HepG2 (cell line): Measurements from ENCODE around the gene KLF6. TPM values are rescaled to one million over a fixed set of nuclear protein-coding genes. Genes with fewer than 3 reads are reported as not detected.

Source experiments
- FOXA3 ChIP-seq: IDR thresholded peaks from 2 replicates; pipeline ENCODE4 v1.6.1; 2016; ENCODE audit warnings: missing genetic modification reagents, missing compliant biosample characterization
- GFI1 ChIP-seq: sonication (generic); formaldehyde crosslinking; IDR thresholded peaks from 2 replicates; pipeline ENCODE4 v1.5.0; 2020; ENCODE audit warnings: missing genetic modification reagents, mild to moderate bottlenecking, borderline replicate concordance
- HMG20A ChIP-seq: IDR thresholded peaks from 2 replicates; pipeline ENCODE4 v1.6.1; 2016; ENCODE audit warnings: borderline replicate concordance
- ZEB1 ChIP-seq: IDR thresholded peaks from 2 replicates; pipeline ENCODE4 v1.6.1; 2012; ENCODE audit warnings: mild to moderate bottlenecking, low read depth, inconsistent platforms; ENCODE audit not compliant: insufficient replicate concordance
- ZKSCAN1 ChIP-seq: fragments of 150-350 bp; IDR thresholded peaks from 2 replicates; pipeline ENCODE4 v1.6.1; 2014; ENCODE audit warnings: low read length
- ZNF383 ChIP-seq: sonication (generic); formaldehyde crosslinking; IDR thresholded peaks from 2 replicates; pipeline ENCODE4 v1.4.0; 2020; ENCODE audit warnings: missing genetic modification reagents, mild to moderate bottlenecking, borderline replicate concordance
- ZNF773 ChIP-seq: sonication (generic); formaldehyde crosslinking; IDR thresholded peaks from 2 replicates; pipeline ENCODE4 v1.4.0; 2020; ENCODE audit warnings: missing genetic modification reagents, borderline replicate concordance
- ZSCAN21 ChIP-seq: sonication (generic); formaldehyde crosslinking; IDR thresholded peaks from 2 replicates; pipeline ENCODE4 v1.8.0; 2022; ENCODE audit warnings: mild to moderate bottlenecking, missing genetic modification reagents, moderate library complexity, borderline replicate concordance
- polyA plus RNA-seq, 8 experiments: library from polyadenylated mRNA; depleted of rRNA in 3 of 8; stranded (reverse) in 7 of 8; unstranded in 1 of 8; fragments of >200 nt; fragmentation: Illumina TruSeq in 4 of 8; extraction: Trizol in 4 of 8; gene quantifications; 2 replicates each; pipeline versions ENCODE4 v1.2.1 to v1.2.3, GENCODE V29; 2011 to 2016; ENCODE audit warnings: low read depth in 4 of 8, missing spikeins in 1 of 8, mixed read lengths in 1 of 8; ENCODE audit not compliant: insufficient read depth in 1 of 8
- total RNA-seq, 5 experiments: library from RNA; depleted of rRNA; stranded (reverse); fragments of >200 nt; fragmentation: Illumina TruSeq; extraction: Trizol; gene quantifications; 2 replicates each; pipeline ENCODE4 v1.2.3, GENCODE V29; 2016; ENCODE audit warnings: low read depth in 1 of 5
- TF ChIP-seq, protein P1 (sequence below): IDR thresholded peaks from 2 replicates; pipeline ENCODE4 v1.4.0; 2020; ENCODE audit warnings: mild to moderate bottlenecking, missing genetic modification reagents
- TF ChIP-seq, protein P2 (sequence below): sonication (generic); formaldehyde crosslinking; IDR thresholded peaks from 2 replicates; pipeline ENCODE4 v1.4.0; 2020; ENCODE audit warnings: missing genetic modification reagents

Gene KLF6
- total and polyA plus RNA-seq, 2 of the 13 experiments (the other 11 are each of a cell fraction or from before 2014, with no cell fraction given): 27.0 to 71.9 TPM

DNA sequence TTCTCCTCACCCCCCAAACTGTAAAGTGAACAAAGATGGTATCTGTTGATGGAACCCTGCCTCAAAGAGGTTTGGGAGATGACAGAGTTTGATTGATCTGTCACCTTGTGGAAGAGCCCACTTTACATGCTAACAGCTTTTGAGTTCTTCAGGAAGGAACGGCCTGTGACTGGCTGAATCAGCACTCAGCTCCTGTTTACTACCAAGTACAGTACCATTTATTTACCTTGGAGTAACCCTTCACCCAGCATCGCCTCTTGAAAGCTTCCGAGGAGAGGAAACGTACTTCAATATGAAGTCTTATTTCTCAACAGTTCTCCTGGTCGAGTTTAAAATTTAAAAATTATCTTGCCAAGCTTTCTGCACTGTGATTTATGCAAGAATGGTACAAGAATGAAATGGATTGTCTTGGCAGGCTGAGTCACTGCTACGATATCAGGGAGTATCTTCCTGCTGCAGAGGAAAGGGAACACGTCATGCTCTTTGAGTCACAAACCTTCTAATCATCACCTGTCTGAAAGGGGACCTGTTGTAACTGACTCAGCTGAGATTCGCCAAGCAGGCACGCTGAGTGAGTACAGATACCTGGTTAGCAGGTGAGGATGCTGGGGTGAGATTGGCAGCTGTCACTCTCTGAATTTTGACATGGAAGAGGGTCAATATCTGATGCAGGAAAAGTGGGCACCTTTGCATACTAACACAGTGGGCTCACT is 30.1 kb downstream of the KLF6 start (continued):
- TF ChIP-seq, protein P1, sequence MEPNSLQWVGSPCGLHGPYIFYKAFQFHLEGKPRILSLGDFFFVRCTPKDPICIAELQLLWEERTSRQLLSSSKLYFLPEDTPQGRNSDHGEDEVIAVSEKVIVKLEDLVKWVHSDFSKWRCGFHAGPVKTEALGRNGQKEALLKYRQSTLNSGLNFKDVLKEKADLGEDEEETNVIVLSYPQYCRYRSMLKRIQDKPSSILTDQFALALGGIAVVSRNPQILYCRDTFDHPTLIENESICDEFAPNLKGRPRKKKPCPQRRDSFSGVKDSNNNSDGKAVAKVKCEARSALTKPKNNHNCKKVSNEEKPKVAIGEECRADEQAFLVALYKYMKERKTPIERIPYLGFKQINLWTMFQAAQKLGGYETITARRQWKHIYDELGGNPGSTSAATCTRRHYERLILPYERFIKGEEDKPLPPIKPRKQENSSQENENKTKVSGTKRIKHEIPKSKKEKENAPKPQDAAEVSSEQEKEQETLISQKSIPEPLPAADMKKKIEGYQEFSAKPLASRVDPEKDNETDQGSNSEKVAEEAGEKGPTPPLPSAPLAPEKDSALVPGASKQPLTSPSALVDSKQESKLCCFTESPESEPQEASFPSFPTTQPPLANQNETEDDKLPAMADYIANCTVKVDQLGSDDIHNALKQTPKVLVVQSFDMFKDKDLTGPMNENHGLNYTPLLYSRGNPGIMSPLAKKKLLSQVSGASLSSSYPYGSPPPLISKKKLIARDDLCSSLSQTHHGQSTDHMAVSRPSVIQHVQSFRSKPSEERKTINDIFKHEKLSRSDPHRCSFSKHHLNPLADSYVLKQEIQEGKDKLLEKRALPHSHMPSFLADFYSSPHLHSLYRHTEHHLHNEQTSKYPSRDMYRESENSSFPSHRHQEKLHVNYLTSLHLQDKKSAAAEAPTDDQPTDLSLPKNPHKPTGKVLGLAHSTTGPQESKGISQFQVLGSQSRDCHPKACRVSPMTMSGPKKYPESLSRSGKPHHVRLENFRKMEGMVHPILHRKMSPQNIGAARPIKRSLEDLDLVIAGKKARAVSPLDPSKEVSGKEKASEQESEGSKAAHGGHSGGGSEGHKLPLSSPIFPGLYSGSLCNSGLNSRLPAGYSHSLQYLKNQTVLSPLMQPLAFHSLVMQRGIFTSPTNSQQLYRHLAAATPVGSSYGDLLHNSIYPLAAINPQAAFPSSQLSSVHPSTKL (CRISPR knock-in tag): no peak; the same call in 1 of the 2 replicates
- TF ChIP-seq ZEB1: peak; percentile 68
- TF ChIP-seq GFI1 (CRISPR knock-in tag): no peak
- peak; percentile 80 for TF ChIP-seq ZSCAN21 (CRISPR knock-in tag)
- TF ChIP-seq FOXA3: peak; percentile 45; the same call in 1 of the 2 replicates
- no peak for TF ChIP-seq ZNF383
- TF ChIP-seq ZKSCAN1: no peak
- TF ChIP-seq, protein P2, sequence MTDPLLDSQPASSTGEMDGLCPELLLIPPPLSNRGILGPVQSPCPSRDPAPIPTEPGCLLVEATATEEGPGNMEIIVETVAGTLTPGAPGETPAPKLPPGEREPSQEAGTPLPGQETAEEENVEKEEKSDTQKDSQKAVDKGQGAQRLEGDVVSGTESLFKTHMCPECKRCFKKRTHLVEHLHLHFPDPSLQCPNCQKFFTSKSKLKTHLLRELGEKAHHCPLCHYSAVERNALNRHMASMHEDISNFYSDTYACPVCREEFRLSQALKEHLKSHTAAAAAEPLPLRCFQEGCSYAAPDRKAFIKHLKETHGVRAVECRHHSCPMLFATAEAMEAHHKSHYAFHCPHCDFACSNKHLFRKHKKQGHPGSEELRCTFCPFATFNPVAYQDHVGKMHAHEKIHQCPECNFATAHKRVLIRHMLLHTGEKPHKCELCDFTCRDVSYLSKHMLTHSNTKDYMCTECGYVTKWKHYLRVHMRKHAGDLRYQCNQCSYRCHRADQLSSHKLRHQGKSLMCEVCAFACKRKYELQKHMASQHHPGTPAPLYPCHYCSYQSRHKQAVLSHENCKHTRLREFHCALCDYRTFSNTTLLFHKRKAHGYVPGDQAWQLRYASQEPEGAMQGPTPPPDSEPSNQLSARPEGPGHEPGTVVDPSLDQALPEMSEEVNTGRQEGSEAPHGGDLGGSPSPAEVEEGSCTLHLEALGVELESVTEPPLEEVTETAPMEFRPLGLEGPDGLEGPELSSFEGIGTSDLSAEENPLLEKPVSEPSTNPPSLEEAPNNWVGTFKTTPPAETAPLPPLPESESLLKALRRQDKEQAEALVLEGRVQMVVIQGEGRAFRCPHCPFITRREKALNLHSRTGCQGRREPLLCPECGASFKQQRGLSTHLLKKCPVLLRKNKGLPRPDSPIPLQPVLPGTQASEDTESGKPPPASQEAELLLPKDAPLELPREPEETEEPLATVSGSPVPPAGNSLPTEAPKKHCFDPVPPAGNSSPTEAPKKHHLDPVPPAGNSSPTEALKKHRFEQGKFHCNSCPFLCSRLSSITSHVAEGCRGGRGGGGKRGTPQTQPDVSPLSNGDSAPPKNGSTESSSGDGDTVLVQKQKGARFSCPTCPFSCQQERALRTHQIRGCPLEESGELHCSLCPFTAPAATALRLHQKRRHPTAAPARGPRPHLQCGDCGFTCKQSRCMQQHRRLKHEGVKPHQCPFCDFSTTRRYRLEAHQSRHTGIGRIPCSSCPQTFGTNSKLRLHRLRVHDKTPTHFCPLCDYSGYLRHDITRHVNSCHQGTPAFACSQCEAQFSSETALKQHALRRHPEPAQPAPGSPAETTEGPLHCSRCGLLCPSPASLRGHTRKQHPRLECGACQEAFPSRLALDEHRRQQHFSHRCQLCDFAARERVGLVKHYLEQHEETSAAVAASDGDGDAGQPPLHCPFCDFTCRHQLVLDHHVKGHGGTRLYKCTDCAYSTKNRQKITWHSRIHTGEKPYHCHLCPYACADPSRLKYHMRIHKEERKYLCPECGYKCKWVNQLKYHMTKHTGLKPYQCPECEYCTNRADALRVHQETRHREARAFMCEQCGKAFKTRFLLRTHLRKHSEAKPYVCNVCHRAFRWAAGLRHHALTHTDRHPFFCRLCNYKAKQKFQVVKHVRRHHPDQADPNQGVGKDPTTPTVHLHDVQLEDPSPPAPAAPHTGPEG: no peak
- peak; percentile 7; the same call in 1 of the 2 replicates for TF ChIP-seq HMG20A (CRISPR knock-in tag)
- TF ChIP-seq ZNF773 (CRISPR knock-in tag): no peak
- TF ChIP-seq, all 625 proteins: peak for 12
